ENCODE measurements around the gene MRPL48.

MRPL48 gene

DNA sequence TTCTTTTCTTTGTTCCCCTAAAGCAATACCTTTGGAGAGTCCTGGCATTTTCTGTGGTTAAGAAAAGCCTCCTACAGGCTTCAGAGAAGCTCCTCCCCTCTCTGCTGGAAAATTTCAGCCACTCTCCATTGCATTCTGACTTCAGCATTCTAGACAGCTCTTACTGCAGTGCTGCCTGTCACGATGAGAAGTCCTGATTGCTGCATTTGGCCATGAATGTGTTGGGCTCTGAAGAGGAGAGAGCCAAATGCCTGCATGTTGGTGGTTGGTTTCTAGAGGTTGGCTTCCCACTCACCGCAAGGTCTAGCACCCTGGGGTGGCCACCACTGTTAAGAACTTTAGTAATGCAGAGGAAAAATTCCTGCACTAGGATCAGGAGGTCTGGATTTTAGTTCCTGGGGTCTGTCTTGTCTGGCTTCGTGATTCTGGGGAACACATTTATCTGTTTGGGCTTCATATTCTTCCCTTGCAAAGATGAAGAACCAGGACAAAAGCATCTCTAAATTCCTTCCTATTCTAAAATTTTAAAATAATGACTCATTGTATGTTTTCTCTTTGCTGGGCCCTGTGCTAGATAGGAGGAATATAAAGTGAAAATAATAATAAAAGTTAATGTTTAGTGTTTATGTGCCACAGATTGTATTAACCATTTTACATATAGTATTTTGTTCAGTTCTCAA lies 50.9 kb downstream of the MRPL48 start:
- DNase-seq (ENCODE audit: low read depth) = peak; percentile 30
- no peak overlapping the region for H3K4me3 ChIP-seq (ENCODE audit: low read length)
- TF ChIP-seq, protein P1, sequence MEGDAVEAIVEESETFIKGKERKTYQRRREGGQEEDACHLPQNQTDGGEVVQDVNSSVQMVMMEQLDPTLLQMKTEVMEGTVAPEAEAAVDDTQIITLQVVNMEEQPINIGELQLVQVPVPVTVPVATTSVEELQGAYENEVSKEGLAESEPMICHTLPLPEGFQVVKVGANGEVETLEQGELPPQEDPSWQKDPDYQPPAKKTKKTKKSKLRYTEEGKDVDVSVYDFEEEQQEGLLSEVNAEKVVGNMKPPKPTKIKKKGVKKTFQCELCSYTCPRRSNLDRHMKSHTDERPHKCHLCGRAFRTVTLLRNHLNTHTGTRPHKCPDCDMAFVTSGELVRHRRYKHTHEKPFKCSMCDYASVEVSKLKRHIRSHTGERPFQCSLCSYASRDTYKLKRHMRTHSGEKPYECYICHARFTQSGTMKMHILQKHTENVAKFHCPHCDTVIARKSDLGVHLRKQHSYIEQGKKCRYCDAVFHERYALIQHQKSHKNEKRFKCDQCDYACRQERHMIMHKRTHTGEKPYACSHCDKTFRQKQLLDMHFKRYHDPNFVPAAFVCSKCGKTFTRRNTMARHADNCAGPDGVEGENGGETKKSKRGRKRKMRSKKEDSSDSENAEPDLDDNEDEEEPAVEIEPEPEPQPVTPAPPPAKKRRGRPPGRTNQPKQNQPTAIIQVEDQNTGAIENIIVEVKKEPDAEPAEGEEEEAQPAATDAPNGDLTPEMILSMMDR (conservative IDR thresholded peaks at IDR 0.05; ENCODE audit: low read length) = no peak

DNA sequence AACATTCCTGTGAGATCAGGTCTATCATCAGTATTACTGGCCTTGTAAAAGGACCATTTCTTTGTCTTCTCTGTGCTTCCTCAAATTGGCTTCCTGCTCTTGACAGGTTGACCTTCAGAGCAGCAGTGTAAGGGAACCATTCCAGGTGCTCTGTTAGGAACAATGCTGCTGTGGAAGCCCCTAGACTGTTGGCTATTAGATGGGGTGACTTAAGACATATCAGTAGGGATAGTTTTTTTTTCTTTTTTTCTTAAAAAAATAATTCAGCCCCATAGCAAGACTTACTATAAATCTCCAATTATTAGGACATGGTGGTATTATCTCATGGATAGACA lies 51.4 kb downstream of the MRPL48 start:
- no peak for DNase-seq (ENCODE audit: low read depth)
- no peak overlapping the region for H3K4me3 ChIP-seq (ENCODE audit: low read length)
- TF ChIP-seq, protein P1 (conservative IDR thresholded peaks at IDR 0.05; ENCODE audit: low read length) = no peak

DNA sequence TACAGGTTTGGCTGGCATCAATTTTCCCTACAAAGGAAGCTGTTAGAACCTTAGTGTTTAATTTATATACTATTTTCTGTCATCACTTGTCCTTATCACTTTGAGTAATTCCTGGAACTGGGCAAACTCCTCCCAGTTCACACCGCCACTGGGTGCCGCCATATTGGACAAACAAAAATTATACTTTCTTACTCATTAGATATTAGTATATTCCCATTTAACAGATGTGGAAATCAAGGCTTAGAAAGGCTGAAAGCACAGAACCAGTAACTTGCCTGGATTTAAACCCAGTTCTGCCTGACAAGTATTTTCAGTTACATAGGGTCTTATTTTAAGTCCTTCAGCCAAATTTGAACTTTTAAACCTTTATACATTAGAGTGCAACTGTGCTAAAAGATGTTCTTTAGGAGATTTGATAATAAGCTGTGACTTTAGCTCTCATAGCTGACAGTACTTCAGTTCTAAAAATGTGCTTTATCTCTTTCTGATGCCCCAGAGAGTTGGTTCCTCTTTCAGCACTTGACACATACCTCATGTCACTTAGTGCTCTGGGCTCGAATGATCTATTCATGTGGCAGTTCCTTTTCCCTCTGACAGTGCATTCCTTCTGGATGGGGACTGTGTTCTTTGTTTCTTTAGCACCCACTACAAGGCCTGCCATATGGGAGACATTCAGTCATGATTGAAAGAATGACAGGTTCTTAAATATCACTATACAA lies 63.5 kb downstream of the MRPL48 start:
- no peak for DNase-seq (ENCODE audit: low read depth)
- TF ChIP-seq, protein P1 (conservative IDR thresholded peaks at IDR 0.05; ENCODE audit: low read length) = no peak
- no peak overlapping the region for H3K4me3 ChIP-seq (ENCODE audit: low read length)

DNA sequence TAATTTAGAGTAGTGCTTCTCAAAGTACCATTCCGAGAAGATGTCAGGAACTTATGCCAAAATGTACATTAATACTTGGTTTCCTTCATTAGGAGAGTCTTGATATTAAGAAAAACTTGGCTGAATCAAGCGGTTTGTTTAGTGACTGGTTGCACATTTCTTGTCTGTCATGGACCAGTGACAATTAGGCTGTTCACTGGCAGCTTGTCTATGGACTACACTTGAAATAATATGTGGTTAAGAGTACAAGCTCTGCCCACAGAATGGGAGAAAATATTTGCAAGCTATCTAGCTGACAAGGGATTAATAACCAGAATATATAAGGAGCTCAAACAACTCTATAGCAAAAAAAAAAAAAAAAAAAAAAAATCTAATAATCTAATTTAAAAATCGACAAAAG lies 64.4 kb downstream of the MRPL48 start:
- DNase-seq (ENCODE audit: low read depth) = no peak
- no peak overlapping the region for H3K4me3 ChIP-seq (ENCODE audit: low read length)
- TF ChIP-seq, protein P1 (conservative IDR thresholded peaks at IDR 0.05; ENCODE audit: low read length) = no peak

DNA sequence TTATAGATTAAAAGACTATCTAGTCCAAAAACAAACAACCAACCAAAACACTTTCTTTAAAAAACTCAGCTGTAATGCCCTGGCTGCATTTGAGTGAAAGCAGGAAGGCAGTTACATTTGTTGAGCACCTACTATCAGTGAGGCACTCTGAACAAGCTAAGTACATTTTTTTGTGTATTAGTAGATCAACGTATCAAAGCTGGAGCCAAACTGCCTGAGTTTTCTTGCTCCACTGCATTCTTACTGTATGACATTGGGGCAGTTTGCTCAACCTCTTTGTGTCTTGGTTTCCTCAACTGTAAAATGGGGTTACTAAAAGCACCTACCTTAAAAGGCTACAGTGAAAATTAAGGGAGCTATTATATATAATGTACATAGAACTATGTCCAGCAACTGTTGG lies 67.0 kb downstream of the MRPL48 start:
- no peak overlapping the region for H3K4me3 ChIP-seq (ENCODE audit: low read length)
- TF ChIP-seq, protein P1 (conservative IDR thresholded peaks at IDR 0.05; ENCODE audit: low read length) = no peak
- peak; percentile 48 for DNase-seq (ENCODE audit: low read depth)

DNA sequence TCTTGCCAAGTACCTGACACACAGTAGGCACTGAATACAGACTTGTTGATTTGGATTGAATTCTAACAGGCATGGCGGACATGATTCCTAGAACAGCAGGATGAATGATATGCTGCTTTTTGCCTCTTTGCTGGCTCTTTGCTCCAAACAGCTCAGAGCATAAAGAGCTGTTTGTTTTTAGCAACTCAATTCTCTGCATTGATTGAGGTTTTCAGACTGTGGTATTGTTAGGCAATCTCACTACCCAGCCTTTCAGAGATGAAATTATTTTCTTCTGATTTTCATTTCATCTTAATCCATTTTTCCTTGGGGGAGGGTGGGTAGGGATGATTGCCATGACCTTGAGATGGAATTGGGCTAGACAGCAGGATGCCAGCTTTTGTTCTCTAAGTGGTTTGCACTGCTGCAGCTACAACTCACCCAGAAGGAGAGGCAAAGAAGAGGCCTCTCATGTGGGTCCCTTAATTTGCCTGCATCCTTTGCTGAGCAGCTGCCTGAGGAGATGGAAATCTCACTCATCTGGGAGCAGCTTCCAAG lies 68.4 kb downstream of the MRPL48 start:
- peak; percentile 17 for DNase-seq (ENCODE audit: low read depth)
- TF ChIP-seq, protein P1 (conservative IDR thresholded peaks at IDR 0.05; ENCODE audit: low read length) = no peak
- no peak overlapping the region for H3K4me3 ChIP-seq (ENCODE audit: low read length)

DNA sequence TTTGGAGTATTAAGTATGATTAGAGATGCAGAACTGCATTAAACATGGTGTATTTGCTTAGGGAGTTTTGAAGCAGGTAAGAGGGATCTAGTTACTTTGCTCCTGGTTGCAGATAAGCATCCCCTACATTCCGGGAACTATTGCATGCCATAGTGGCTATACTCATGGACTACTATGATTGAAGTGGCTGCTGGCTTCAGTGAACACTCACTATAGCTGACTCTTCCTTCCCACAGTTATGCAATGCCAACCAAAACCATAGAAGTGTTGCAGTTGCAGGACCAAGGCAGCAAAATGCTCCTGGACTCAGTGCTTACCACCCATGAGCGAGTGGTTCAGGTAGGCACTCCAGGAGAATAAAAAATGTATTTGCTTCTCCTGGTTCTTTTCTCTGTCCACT lies 72.0 kb downstream of the MRPL48 start:
- TF ChIP-seq, protein P1 (conservative IDR thresholded peaks at IDR 0.05; ENCODE audit: low read length) = no peak
- DNase-seq (ENCODE audit: low read depth) = no peak
- no peak overlapping the region for H3K4me3 ChIP-seq (ENCODE audit: low read length)

All from AG10803 (cell line).